Naive thymus-derived CD4-positive, alpha-beta T cell (primary cell): ENCODE data around the gene IL20. TPM values are rescaled to one million over a fixed set of nuclear protein-coding genes. Genes with fewer than 3 reads are reported as not detected.

Source experiments
- ATAC-seq: fragments of 150-1000 bp; cut with Tn5 transposase; 2 replicates; pipeline ENCODE4 v1.10.0; 2021; ENCODE audit warnings: mild to moderate bottlenecking, moderate library complexity
- CTCF ChIA-PET: fragments of 350-600 bp; sonication (Branson Sonifier 250); formaldehyde crosslinking; loops from one replicate; lab custom pipeline; 2021; ENCODE audit warnings: antibody characterized with exemption; lab: Charles Lee
- POLR2A ChIA-PET: fragments of 350-600 bp; sonication (Branson Sonifier 250); formaldehyde crosslinking; loops from one replicate; lab custom pipeline; 2021; ENCODE audit warnings: antibody characterized with exemption, inconsistent platforms; lab: Charles Lee
- DNase-seq, 9 donors: peaks; one replicate each; pipeline versions ENCODE4 v3.0.0 to v3.0.0-alpha.2; 2020 to 2022; ENCODE audit warnings: mixed read lengths in 1 of 9
- H3K27ac ChIP-seq: one replicate; pipeline ENCODE4 v1.7.0; 2013; ENCODE audit warnings: mild to moderate bottlenecking, low read depth, low read length, moderate library complexity
- H3K27me3 ChIP-seq, 2 donors: one replicate each; pipeline ENCODE4 v1.7.0; 2013; ENCODE audit warnings: low read length in 2 of 2, mild to moderate bottlenecking in 2 of 2, moderate library complexity in 2 of 2; ENCODE audit not compliant: control insufficient read depth in 2 of 2, insufficient read depth in 2 of 2
- H3K36me3 ChIP-seq, 3 experiments: 1 replicate in 2 of 3; 2 replicates in 1 of 3; pipeline ENCODE4 v1.7.0; 2013; ENCODE audit warnings: low read length in 3 of 3, mild to moderate bottlenecking in 3 of 3, moderate library complexity in 1 of 3; ENCODE audit not compliant: insufficient read depth in 3 of 3, control insufficient read depth in 2 of 3
- H3K4me1 ChIP-seq, 2 donors: one replicate each; pipeline ENCODE4 v1.7.0; 2013; ENCODE audit warnings: low read length in 2 of 2, mild to moderate bottlenecking in 2 of 2, moderate library complexity in 1 of 2; ENCODE audit not compliant: control insufficient read depth in 2 of 2, insufficient read depth in 2 of 2
- H3K4me3 ChIP-seq: 2 replicates; pipeline ENCODE4 v1.7.0; 2013; ENCODE audit warnings: mild to moderate bottlenecking, low read length
- H3K9me3 ChIP-seq, 3 experiments: 1 replicate in 2 of 3; 2 replicates in 1 of 3; pipeline ENCODE4 v1.7.0; 2013; ENCODE audit warnings: low read length in 3 of 3; ENCODE audit not compliant: control insufficient read depth in 2 of 3
- H3K27ac Mint-ChIP-seq, 9 donors: one replicate each; pipeline ENCODE4 v1.8.0; 2020 to 2022; ENCODE audit warnings: mixed read lengths in 9 of 9, mild to moderate bottlenecking in 8 of 9, moderate library complexity in 5 of 9, inconsistent platforms in 2 of 9
- H3K27me3 Mint-ChIP-seq, 5 donors: one replicate each; pipeline ENCODE4 v1.8.0; 2021 to 2022; ENCODE audit warnings: mixed read lengths in 5 of 5, mild to moderate bottlenecking in 1 of 5
- H3K36me3 Mint-ChIP-seq, 5 donors: one replicate each; pipeline ENCODE4 v1.8.0; 2020 to 2022; ENCODE audit warnings: mixed read lengths in 5 of 5, mild to moderate bottlenecking in 3 of 5, inconsistent platforms in 1 of 5
- H3K4me1 Mint-ChIP-seq, 7 donors: one replicate each; pipeline ENCODE4 v1.8.0; 2020 to 2022; ENCODE audit warnings: mixed read lengths in 7 of 7, mild to moderate bottlenecking in 3 of 7, inconsistent platforms in 1 of 7
- H3K4me3 Mint-ChIP-seq, 10 donors: one replicate each; pipeline ENCODE4 v1.8.0; 2020 to 2022; ENCODE audit warnings: mild to moderate bottlenecking in 10 of 10, mixed read lengths in 10 of 10, moderate library complexity in 6 of 10, inconsistent platforms in 2 of 10
- H3K9me3 Mint-ChIP-seq, 11 donors: one replicate each; pipeline ENCODE4 v1.8.0; 2020 to 2022; ENCODE audit warnings: mixed read lengths in 11 of 11, mild to moderate bottlenecking in 4 of 11, inconsistent platforms in 1 of 11, moderate library complexity in 1 of 11
- intact Hi-C, 2 donors: fragments of 100-400 bp; cut with micrococcal nuclease; formaldehyde crosslinking; loops; one replicate each; pipeline ENCODE4 v1.15.1; 2023
- polyA plus RNA-seq, 2 donors: library from polyadenylated mRNA; unstranded; fragments of 300-500 nt; fragmentation: Illumina TruSeq; gene quantifications; one replicate each; pipeline ENCODE4 v1.2.3, GENCODE V29; 2021
- total RNA-seq, 6 experiments: library from RNA in 5 of 6; stranded (reverse) in 5 of 6; gene quantifications; 1 replicate in 5 of 6; 2 replicates in 1 of 6; pipeline ENCODE4 v1.2.3 and lab custom pipeline; 2021 to 2026

Gene IL20
- total and polyA plus RNA-seq, 7 experiments from 2014 or later, result not detected

DNA sequence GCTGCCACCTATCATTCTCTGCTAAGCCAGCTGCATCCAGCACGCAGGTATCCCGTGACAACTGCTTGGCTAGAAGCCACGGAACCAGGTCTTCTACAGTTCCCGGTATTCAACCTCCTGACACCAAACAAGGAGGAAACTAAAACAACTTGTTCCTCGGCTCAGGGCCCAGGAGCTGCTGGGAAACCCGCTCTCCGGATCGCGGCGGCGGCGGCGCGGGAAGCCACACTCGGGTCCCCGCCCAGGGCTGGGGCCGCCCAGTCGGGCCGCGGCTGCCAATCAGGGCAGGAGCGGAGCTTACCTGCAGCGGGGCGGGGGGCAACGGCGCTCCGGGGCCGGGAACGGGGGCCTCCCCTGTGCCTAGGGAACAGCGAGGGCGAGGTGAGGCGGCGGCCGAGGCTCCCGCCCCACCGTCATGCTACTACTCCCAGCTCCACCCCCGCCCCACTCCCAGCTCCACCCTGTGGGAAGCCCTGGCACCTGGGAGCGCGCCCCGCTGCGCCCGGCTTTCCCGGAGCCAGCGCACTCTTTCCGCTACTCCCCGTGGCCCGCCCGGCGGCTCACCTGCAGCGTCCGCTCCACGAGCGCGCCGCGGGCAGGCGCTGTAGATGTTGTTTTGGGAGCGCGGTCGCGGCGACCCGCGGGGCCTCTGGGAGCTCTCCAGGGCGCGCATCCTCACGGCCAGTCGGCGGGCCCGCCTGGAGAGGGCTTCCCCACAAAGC, 43.9 kb downstream of the IL20 start:
- H3K4me3 ChIP-seq, result peak overlapping the region; percentile 35
- peak overlapping the region in 8 of 9 donors; percentile 91 to 98 (median 95) for H3K27ac Mint-ChIP-seq
- peak overlapping the region; percentile 75 for H3K27ac ChIP-seq
- peak; percentile 73 for ATAC-seq
- H3K27me3 ChIP-seq, result no peaks in the 10 kb centered on the region
- H3K4me3 Mint-ChIP-seq, result peak overlapping the region; percentile 66 to 84 (median 79)
- POLR2A ChIA-PET, result interaction anchor here (0.6 to 17.9 kb wide), 32 partner anchors 8 to 173 kb away, joined by 3 to 600 read pairs (median 4); partner anchors contain the start of genes FCMR, IL24 and PFKFB2
- H3K9me3 Mint-ChIP-seq, result peaks cover 0 to 5% (median 0%) of the 10 kb centered on the region in 11 donors
- CTCF ChIA-PET, result interaction anchor here (0.7 to 3.8 kb wide), 20 partner anchors 11 to 186 kb away, joined by 3 to 56 read pairs (median 6); partner anchors contain the start of gene FCMR
- no peaks in the 10 kb centered on the region for H3K9me3 ChIP-seq
- intact Hi-C loops, result loop anchor here in 1 of 2 donors (1.0 to 5.0 kb wide), 3 partner anchors 8 to 352 kb away; no protein-coding TSS in a partner anchor
- DNase-seq, result peak; percentile 45 to 75 (median 68)
- H3K4me1 ChIP-seq, result peaks cover 49 to 92% of the 10 kb centered on the region in 2 donors
- peaks cover 29 to 64% (median 50%) of the 10 kb centered on the region in 3 experiments for H3K36me3 ChIP-seq
- peaks cover 0 to 6% (median 0%) of the 10 kb centered on the region in 5 donors for H3K27me3 Mint-ChIP-seq
- peaks cover 13 to 59% (median 57%) of the 10 kb centered on the region in 5 donors for H3K36me3 Mint-ChIP-seq
- H3K4me1 Mint-ChIP-seq, result peaks cover 69 to 94% (median 86%) of the 10 kb centered on the region in 7 donors

DNA sequence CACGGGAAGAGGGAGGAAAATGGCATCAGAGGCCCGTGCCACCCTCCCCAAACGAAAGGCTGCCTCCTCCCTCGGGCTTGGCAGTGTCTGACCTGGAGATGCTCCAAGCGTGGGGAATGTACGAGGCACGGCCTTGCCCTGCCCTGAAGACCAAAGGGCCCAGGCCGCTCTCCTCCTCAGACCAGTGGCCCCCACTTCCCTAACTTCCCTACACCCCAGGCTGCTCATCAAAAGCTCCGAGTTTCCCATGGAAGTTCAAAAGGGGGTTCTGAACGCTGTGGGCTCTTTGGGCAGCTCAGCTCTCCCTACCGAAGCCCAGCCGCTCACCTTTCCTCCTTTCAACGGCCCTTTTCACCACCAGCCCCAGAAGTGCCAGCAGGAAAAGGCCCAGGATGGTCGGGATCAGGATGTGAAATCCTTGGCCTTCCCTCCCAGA, 44.5 kb downstream of the IL20 start:
- peaks cover 55 to 92% of the 10 kb centered on the region in 2 donors for H3K4me1 ChIP-seq
- POLR2A ChIA-PET, result interaction anchor here (0.6 to 17.9 kb wide), 21 partner anchors 7 to 174 kb away, joined by 3 to 600 read pairs (median 6); partner anchors contain the start of genes FCMR and IL24
- H3K4me1 Mint-ChIP-seq, result peaks cover 70 to 94% (median 86%) of the 10 kb centered on the region in 7 donors
- H3K27me3 ChIP-seq, result no peaks in the 10 kb centered on the region
- H3K9me3 Mint-ChIP-seq, result no peaks in the 10 kb centered on the region
- peak overlapping the region; percentile 35 for H3K4me3 ChIP-seq
- H3K27me3 Mint-ChIP-seq, result peaks cover 0 to 6% (median 0%) of the 10 kb centered on the region in 5 donors
- peaks cover 23 to 63% (median 47%) of the 10 kb centered on the region in 3 experiments for H3K36me3 ChIP-seq
- intact Hi-C loops, result loop anchor here (1.0 to 5.0 kb wide), 4 partner anchors 9 to 353 kb away; no protein-coding TSS in a partner anchor
- peak overlapping the region in 8 of 10 donors; percentile 39 to 81 (median 74) for H3K4me3 Mint-ChIP-seq
- DNase-seq, result no peak
- no peaks in the 10 kb centered on the region for H3K9me3 ChIP-seq
- peak overlapping the region in 7 of 9 donors; percentile 77 to 96 (median 88) for H3K27ac Mint-ChIP-seq
- CTCF ChIA-PET, result interaction anchor here (0.6 to 3.8 kb wide), 14 partner anchors 10 to 194 kb away, joined by 3 to 56 read pairs (median 7); partner anchors contain the start of gene FCMR
- peak overlapping the region; percentile 75 for H3K27ac ChIP-seq
- ATAC-seq, result no peak
- H3K36me3 Mint-ChIP-seq, result peaks cover 10 to 58% (median 55%) of the 10 kb centered on the region in 5 donors

DNA sequence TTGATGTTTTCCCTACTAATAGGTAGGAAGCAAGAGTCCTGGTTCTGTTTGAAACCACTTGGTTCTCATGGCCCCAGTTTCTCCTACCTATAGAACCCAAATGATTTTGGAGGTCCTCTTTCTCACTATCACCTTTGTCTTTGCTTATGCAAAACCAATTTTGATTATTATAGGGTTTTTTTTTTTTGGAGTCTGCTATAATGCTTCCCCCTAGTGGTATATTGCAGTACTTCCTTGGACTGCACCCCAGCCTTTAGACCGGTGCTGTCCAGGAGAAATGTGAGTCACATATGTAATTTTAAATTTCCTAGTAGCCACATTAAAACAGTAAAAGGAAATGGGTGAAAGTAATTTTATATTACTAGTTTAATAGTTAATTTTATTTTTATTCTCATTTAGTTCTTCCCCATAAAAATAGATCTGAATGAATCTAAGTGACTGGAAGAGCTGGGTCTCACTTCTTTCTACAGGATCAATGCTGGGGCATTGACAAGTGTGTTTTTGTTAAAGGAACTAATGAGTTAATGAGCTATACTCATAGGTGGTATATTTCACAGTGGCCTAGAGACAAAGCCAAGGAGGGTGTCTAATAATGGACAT, 45.7 kb downstream of the IL20 start:
- DNase-seq, result peak in 7 of 9 donors; percentile 44 to 70 (median 64)
- no peak overlapping the region for H3K4me3 ChIP-seq
- Mint-ChIP-seq H3K27me3 (peaks cover 0 to 6% (median 0%) of the 10 kb centered on the region in 5 donors), H3K27ac (peak overlapping the region in 7 of 9 donors; percentile 77 to 96 (median 90)), H3K36me3 (peaks cover 16 to 60% (median 56%) of the 10 kb centered on the region in 5 donors), H3K4me1 (peaks cover 72 to 94% (median 86%) of the 10 kb centered on the region in 7 donors), H3K9me3 (no peaks in the 10 kb centered on the region), H3K4me3 (peak overlapping the region in 7 of 10 donors; percentile 54 to 79 (median 74))
- peaks cover 54 to 92% of the 10 kb centered on the region in 2 donors for H3K4me1 ChIP-seq
- peaks cover 19 to 67% (median 50%) of the 10 kb centered on the region in 3 experiments for H3K36me3 ChIP-seq
- peak; percentile 65 for ATAC-seq
- no peaks in the 10 kb centered on the region for H3K9me3 ChIP-seq
- H3K27me3 ChIP-seq, result no peaks in the 10 kb centered on the region
- peak overlapping the region; percentile 15 for H3K27ac ChIP-seq
- intact Hi-C loops, result loop anchor here (1.0 to 5.0 kb wide), 3 partner anchors 46 to 279 kb away; partner anchors contain the start of gene IL20 (in 1 of the 2)
- POLR2A ChIA-PET, result interaction anchor here (0.7 to 13.0 kb wide), 13 partner anchors 10 to 200 kb away, joined by 3 to 600 read pairs (median 6); partner anchors contain the start of genes FCMR, IL20 and IL24
- CTCF ChIA-PET, result interaction anchor here (0.7 to 13.0 kb wide), 23 partner anchors 11 to 185 kb away, joined by 3 to 343 read pairs (median 13); partner anchors contain the start of genes FCMR, IL10, IL20 and IL24

GRCh38 chr1:206912445-206913095, 47.1 kb downstream of the IL20 start:
- ATAC-seq (peak; percentile 73), DNase-seq (peak; percentile 26 to 73 (median 67))
- Histone ChIP-seq H3K27ac (peak overlapping the region; percentile 90), H3K4me1 (peaks cover 59 to 93% of the 10 kb centered on the region in 2 donors), H3K36me3 (peaks cover 26 to 75% (median 47%) of the 10 kb centered on the region in 3 experiments), H3K27me3 (no peaks in the 10 kb centered on the region), H3K9me3 (no peaks in the 10 kb centered on the region), H3K4me3 (no peak overlapping the region)
- Mint-ChIP-seq H3K9me3 (no peaks in the 10 kb centered on the region), H3K27me3 (peaks cover 0 to 6% (median 0%) of the 10 kb centered on the region in 5 donors), H3K27ac (peak overlapping the region in 4 of 9 donors; percentile 83 to 96 (median 92)), H3K4me1 (peaks cover 73 to 94% (median 92%) of the 10 kb centered on the region in 7 donors), H3K4me3 (peak overlapping the region in 3 of 10 donors; percentile 67 to 85 (median 75)), H3K36me3 (peaks cover 27 to 72% (median 58%) of the 10 kb centered on the region in 5 donors)
- intact Hi-C loops, result loop anchor here (1.0 to 5.0 kb wide), 11 partner anchors 8 to 280 kb away; partner anchors contain the start of genes DYRK3 (in 1 of the 2) and IL20 (in 1 of the 2)
- ChIA-PET CTCF (interaction anchor here (0.6 to 13.0 kb wide), 34 partner anchors 9 to 200 kb away, joined by 3 to 343 read pairs (median 6); partner anchors contain the start of genes FCMR, IL20 and IL24), POLR2A (interaction anchor here (0.8 to 13.0 kb wide), 21 partner anchors 9 to 187 kb away, joined by 3 to 600 read pairs (median 6); partner anchors contain the start of genes FCMR, IL20 and IL24)

- Histone ChIP-seq H3K27ac (peak overlapping the region; percentile 90), H3K36me3 (peaks cover 27 to 70% (median 40%) of the 10 kb centered on the region in 3 experiments), H3K4me1 (peaks cover 71 to 82% of the 10 kb centered on the region in 2 donors), H3K27me3 (no peaks in the 10 kb centered on the region), H3K9me3 (no peaks in the 10 kb centered on the region), H3K4me3 (no peak overlapping the region)
- POLR2A ChIA-PET, result interaction anchor here (0.6 to 13.0 kb wide), 13 partner anchors 7 to 188 kb away, joined by 3 to 600 read pairs (median 8); partner anchors contain the start of genes FCMR and IL24
- DNase-seq (no peak), ATAC-seq (no peak)
- H3K27me3 Mint-ChIP-seq, result peaks cover 0 to under 1% (median 0%) of the 10 kb centered on the region in 5 donors
- H3K4me3 Mint-ChIP-seq, result no peak overlapping the region
- H3K4me1 Mint-ChIP-seq, result peaks cover 73 to 90% (median 88%) of the 10 kb centered on the region in 7 donors
- H3K9me3 Mint-ChIP-seq, result peaks cover 0 to 4% (median 0%) of the 10 kb centered on the region in 11 donors
- intact Hi-C loops, result loop anchor here (2.0 to 5.0 kb wide), 2 partner anchors 279 to 282 kb away; partner anchors contain the start of gene DYRK3 (in 1 of the 2)
- CTCF ChIA-PET, result interaction anchor here (1.3 to 13.0 kb wide), 10 partner anchors 8 to 188 kb away, joined by 3 to 343 read pairs (median 14); no protein-coding TSS in a partner anchor
- peaks cover 37 to 73% (median 60%) of the 10 kb centered on the region in 5 donors for H3K36me3 Mint-ChIP-seq
- peak overlapping the region in 4 of 9 donors; percentile 83 to 96 (median 92) for H3K27ac Mint-ChIP-seq
These were observed 48.5 kb downstream of the IL20 start for GRCh38 chr1:206913766-206914537.
